GM18951 (cell line): ENCODE data around the gene COLEC12.

Experiments
- POLR2A ChIP-seq: IDR thresholded peaks from 4 replicates; pipeline ENCODE4 v1.6.1; 2011; ENCODE audit warnings: mild to moderate bottlenecking; ENCODE audit not compliant: insufficient read length, insufficient read depth; ENCODE audit errors: extremely low read depth
- in situ Hi-C: fragments of 300-500 bp; cut with MboI; formaldehyde crosslinking; loops from one replicate; pipeline ENCODE4 v1.12.0; 2022; ENCODE audit warnings: low sequenced_read_pairs, mixed read lengths, inconsistent platforms; ENCODE audit not compliant: unreplicated experiment

Gene COLEC12

GRCh38 chr18:384897-385296 is 115.6 kb downstream of the COLEC12 start:
- no peak for TF ChIP-seq POLR2A
- in situ Hi-C loops = no loop called here

GRCh38 chr18:383135-383534 is 117.4 kb downstream of the COLEC12 start:
- TF ChIP-seq POLR2A = no peak
- in situ Hi-C loops = no loop called here

- TF ChIP-seq POLR2A = no peak
- in situ Hi-C loops = no loop called here
Observed at GRCh38 chr18:382423-382984, 118.0 kb downstream of the COLEC12 start.

GRCh38 chr18:379681-380330 is 120.7 kb downstream of the COLEC12 start:
- no peak for TF ChIP-seq POLR2A
- in situ Hi-C loops = no loop called here

GRCh38 chr18:378079-378478 is 122.4 kb downstream of the COLEC12 start:
- TF ChIP-seq POLR2A = no peak
- in situ Hi-C loops = no loop called here

- TF ChIP-seq POLR2A = no peak
- in situ Hi-C loops = no loop called here
Observed at GRCh38 chr18:377088-377487, 123.4 kb downstream of the COLEC12 start.

GRCh38 chr18:376311-376710 is 124.2 kb downstream of the COLEC12 start:
- TF ChIP-seq POLR2A = no peak
- in situ Hi-C loops = no loop called here

GRCh38 chr18:374721-375168 is 125.8 kb downstream of the COLEC12 start:
- in situ Hi-C loops = no loop called here
- no peak for TF ChIP-seq POLR2A

GRCh38 chr18:373780-374179 is 126.7 kb downstream of the COLEC12 start:
- in situ Hi-C loops = no loop called here
- no peak for TF ChIP-seq POLR2A

- TF ChIP-seq POLR2A = no peak
- in situ Hi-C loops = no loop called here
Observed at GRCh38 chr18:371609-371982, 128.9 kb downstream of the COLEC12 start.

GRCh38 chr18:370751-371608 is 129.5 kb downstream of the COLEC12 start:
- in situ Hi-C loops = no loop called here
- no peak for TF ChIP-seq POLR2A

- in situ Hi-C loops = no loop called here
- no peak for TF ChIP-seq POLR2A
Observed at GRCh38 chr18:369224-370015, 131.1 kb downstream of the COLEC12 start.

- TF ChIP-seq POLR2A = no peak
Observed at GRCh38 chr18:366466-367061, 133.9 kb downstream of the COLEC12 start.

More at GRCh38 chr18:366466-367061, 133.9 kb downstream of the COLEC12 start:
- in situ Hi-C loops = no loop called here
